Heart left ventricle (tissue), 13 donors: ENCODE measurements around the gene HTT.

Experiments used
- POLR2A ChIP-seq, 2 donors: fragments of 450-650 bp; IDR thresholded peaks; one replicate each; pipeline ENCODE4 v1.6.1; 2017; ENCODE audit warnings: antibody characterized with exemption in 2 of 2, mild to moderate bottlenecking in 2 of 2, moderate library complexity in 2 of 2
- TF ChIP-seq, protein P1 (sequence below), 12 donors: fragments of 200-600 bp; sonication (generic) in 4 of 12; IDR thresholded peaks; one replicate each; pipeline versions ENCODE4 v1.5.0 to v1.8.0; 2018 to 2022; ENCODE audit warnings: antibody characterized with exemption in 12 of 12, mild to moderate bottlenecking in 5 of 12
- donor health status: ischemic (EF 13 %, LVEDD 7.1; RV severe dilation, severe dysfunction).
- donor health status: DM: no; HTN: yes; CAD: no.
- donor health status: DM: no; HTN: no; CAD: no.
- donor health status: ischemic (EF 25% LVEDD 6.9; RV normal size, moderate dysfunction).
- donor health status: ischemic (EF 25% LVEDD 5.7; RV mildly dilated, moderate dysfunction).
- donor health status: ischemic (EF 35%, LVEDD 5.7; RV mildly dilated, moderate dysfunction).
- donor health status: nonischemic (EF 11% LVEDD 7.7; RV severe dilation, severe dysfunction).
- donor health status: DM: yes; HTN: yes; CAD: no.
- donor health status: PGD.
- donor health status: ischemic (EF 29% LVEDD 5.4; RV normal size, mild dysfunction).
- donor health status: nonischemic (EF 23%, LVEDD 6.1; RV moderate dilation, normal function).

DNA sequence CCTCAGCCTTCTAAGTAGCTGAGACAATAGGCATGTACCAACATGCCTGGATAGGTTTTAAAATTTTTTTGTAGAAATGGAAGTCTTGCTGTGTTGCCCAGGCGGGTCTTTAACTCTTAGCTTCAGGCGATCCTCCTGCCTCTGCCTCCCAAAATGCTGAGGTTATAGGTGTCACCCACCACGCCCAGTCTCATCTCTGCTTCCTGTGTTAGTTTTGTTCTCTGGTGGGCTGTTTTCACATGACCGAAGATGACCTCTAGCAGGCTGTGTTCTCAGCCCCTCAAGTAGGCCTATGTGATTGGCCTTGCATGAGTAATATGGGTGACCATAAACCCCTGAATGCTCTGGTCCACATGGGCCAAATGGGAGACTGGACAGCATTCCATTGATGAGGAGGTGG lies 117.7 kb downstream of the HTT start:
- no peak for TF ChIP-seq POLR2A (IDR thresholded peaks at IDR 0.05)
- TF ChIP-seq, protein P1, sequence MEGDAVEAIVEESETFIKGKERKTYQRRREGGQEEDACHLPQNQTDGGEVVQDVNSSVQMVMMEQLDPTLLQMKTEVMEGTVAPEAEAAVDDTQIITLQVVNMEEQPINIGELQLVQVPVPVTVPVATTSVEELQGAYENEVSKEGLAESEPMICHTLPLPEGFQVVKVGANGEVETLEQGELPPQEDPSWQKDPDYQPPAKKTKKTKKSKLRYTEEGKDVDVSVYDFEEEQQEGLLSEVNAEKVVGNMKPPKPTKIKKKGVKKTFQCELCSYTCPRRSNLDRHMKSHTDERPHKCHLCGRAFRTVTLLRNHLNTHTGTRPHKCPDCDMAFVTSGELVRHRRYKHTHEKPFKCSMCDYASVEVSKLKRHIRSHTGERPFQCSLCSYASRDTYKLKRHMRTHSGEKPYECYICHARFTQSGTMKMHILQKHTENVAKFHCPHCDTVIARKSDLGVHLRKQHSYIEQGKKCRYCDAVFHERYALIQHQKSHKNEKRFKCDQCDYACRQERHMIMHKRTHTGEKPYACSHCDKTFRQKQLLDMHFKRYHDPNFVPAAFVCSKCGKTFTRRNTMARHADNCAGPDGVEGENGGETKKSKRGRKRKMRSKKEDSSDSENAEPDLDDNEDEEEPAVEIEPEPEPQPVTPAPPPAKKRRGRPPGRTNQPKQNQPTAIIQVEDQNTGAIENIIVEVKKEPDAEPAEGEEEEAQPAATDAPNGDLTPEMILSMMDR (IDR thresholded peaks at IDR 0.05) = no peak
